ENCODE measurements around the gene DZIP1. TPM values are rescaled to one million over a fixed set of nuclear protein-coding genes. Genes with fewer than 3 reads are reported as not detected.

DZIP1 gene
- total and polyA plus RNA-seq, 10 donors, result 2.9 to 8.5 (median 5.2) TPM

DNA sequence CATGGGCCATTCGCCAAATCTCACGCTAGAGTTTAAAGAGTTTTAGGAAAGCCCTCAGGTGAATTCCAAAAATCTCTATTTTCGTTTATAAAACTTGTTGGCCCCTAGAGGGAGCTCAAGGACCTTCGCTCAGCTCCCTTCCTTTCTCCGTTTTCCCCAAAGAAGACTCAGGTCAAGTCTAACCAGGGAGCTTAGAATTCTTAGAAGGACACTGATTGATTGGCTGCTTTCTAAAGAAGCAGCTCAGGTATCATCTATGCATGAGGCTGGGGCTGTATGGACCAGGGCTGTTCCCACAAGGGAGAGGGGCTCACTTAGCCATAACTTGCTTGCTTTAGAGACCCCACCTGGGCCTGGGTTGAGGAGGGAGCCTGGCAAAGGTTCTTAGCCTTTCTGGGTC is 20.5 kb downstream of the DZIP1 start:
- Histone ChIP-seq H3K4me1 (no peaks in the 10 kb centered on the region), H3K36me3 (no peaks in the 10 kb centered on the region), H3K27ac (no peak overlapping the region), H3K27me3 (replicated peaks in 1 of 7) (peaks cover 0 to 7% (median 0%) of the 10 kb centered on the region in 7 donors), H3K4me3 (no peak overlapping the region), H3K9me3 (no peaks in the 10 kb centered on the region)
- TF ChIP-seq, protein P1, sequence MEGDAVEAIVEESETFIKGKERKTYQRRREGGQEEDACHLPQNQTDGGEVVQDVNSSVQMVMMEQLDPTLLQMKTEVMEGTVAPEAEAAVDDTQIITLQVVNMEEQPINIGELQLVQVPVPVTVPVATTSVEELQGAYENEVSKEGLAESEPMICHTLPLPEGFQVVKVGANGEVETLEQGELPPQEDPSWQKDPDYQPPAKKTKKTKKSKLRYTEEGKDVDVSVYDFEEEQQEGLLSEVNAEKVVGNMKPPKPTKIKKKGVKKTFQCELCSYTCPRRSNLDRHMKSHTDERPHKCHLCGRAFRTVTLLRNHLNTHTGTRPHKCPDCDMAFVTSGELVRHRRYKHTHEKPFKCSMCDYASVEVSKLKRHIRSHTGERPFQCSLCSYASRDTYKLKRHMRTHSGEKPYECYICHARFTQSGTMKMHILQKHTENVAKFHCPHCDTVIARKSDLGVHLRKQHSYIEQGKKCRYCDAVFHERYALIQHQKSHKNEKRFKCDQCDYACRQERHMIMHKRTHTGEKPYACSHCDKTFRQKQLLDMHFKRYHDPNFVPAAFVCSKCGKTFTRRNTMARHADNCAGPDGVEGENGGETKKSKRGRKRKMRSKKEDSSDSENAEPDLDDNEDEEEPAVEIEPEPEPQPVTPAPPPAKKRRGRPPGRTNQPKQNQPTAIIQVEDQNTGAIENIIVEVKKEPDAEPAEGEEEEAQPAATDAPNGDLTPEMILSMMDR (IDR thresholded peaks at IDR 0.05 in 8 of 11, conservative IDR thresholded peaks at IDR 0.05 in 3 of 11), result peak in 8 of 11 experiments; percentile 21 to 63 (median 48)
- no peak for TF ChIP-seq POLR2AphosphoS5 (IDR thresholded peaks at IDR 0.05)
- TF ChIP-seq POLR2A (IDR thresholded peaks at IDR 0.05), result no peak
- intact Hi-C loops (cut with DNase I; ENCODE audit: low total_unique reads), result loop anchor here (2.0 kb wide), 1 partner anchor 209 kb away; no protein-coding TSS in a partner anchor
- DNase-seq, result no peak
- WGBS, 5 donors, result 17 to 27% (median 19%) methylated on average over 5 of the region's 5 CpGs

GRCh38 chr13:95623141-95623540 is 21.4 kb downstream of the DZIP1 start:
- intact Hi-C loops (cut with DNase I; ENCODE audit: low total_unique reads), result no loop called here
- no peak overlapping the region for H3K4me3 ChIP-seq
- peaks cover 0 to 7% (median 0%) of the 10 kb centered on the region in 7 donors for H3K27me3 ChIP-seq (replicated peaks in 1 of 7)
- WGBS, 5 donors, result 38 to 47% (median 43%) methylated on average over 5 of the region's 5 CpGs
- no peaks in the 10 kb centered on the region for H3K36me3 ChIP-seq
- H3K27ac ChIP-seq, result no peak overlapping the region
- no peak for TF ChIP-seq POLR2A (IDR thresholded peaks at IDR 0.05)
- TF ChIP-seq, protein P1 (IDR thresholded peaks at IDR 0.05 in 8 of 11, conservative IDR thresholded peaks at IDR 0.05 in 3 of 11), result no peak
- TF ChIP-seq POLR2AphosphoS5 (IDR thresholded peaks at IDR 0.05), result no peak
- no peaks in the 10 kb centered on the region for H3K9me3 ChIP-seq
- H3K4me1 ChIP-seq, result no peaks in the 10 kb centered on the region
- no peak for DNase-seq

DNA sequence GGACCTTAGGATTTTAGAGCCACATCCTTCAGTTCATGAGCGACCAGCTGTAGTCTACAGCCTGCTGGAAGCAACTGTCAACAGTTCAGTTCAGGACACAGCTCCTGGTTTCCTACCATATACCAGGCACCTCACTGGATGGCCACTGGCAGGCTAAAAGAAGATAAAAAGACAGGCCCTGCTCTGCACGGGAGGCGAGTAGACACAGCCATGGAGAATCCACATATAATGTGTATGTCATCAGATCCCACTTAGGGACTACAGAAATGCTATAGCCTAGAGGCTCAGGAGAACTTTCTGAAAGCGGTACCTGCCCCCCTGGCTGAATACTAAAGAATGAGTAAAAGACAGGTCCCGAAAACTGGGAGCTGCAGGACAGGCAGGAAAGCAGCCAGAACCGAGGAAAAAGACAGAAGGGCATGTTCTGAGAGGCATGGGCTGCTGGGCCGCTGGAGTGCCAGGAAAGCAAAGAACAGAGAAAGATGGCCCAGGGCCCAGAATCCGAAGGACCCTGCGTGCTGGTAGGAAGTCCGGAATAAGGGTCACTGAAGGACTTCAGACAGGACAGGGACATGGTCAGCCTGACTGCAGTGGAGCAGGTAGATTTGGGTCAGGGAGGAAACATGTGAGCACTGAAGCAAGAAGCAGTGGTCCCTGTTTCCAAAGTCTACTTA is 23.5 kb downstream of the DZIP1 start:
- intact Hi-C loops (cut with DNase I; ENCODE audit: low total_unique reads), result no loop called here
- no peak for DNase-seq
- WGBS, 5 donors, result 71 to 84% (median 79%) methylated on average over 10 of the region's 10 CpGs
- no peaks in the 10 kb centered on the region for H3K4me1 ChIP-seq
- H3K9me3 ChIP-seq, result no peaks in the 10 kb centered on the region
- TF ChIP-seq POLR2A (IDR thresholded peaks at IDR 0.05), result no peak
- no peak overlapping the region for H3K4me3 ChIP-seq
- H3K36me3 ChIP-seq, result no peaks in the 10 kb centered on the region
- peaks cover 0 to 7% (median 0%) of the 10 kb centered on the region in 7 donors for H3K27me3 ChIP-seq (replicated peaks in 1 of 7)
- H3K27ac ChIP-seq, result no peak overlapping the region

DNA sequence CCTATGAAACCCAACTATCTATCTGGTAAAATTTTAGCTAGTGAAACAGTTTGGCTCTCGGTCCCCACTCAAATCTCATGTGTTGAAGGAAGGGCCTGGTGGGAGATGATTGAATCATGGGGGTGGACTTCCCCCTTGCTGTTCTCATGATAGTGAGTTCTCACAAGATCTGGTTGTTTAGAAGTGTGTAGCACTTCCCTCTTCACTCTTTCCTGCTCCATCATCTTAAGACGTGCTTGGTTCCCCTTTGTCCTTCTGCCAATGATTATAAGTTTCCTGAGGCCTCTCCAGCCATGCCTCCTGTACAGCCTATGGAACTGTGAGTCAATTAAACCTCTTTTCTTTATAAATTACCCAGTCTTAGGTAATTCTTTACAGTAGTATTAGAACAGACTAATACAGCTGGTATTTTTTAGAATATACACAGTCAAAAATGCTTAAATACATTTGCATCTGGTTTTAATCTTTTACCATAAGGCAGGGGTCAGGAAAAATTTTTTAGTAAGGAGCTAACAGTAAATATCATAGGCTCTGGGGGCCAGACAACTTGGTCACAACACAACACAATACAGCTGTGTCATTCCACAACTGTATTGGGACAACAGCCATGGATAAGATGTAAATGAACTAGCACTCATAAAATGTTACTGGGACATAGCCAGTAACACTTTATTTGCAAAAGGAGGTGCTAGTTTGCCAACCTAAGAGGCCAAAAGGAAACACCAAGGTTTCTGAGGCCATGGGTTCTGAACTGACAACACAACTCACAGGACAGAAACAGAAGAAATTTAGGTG is 24.3 kb downstream of the DZIP1 start:
- Histone ChIP-seq H3K36me3 (no peaks in the 10 kb centered on the region), H3K9me3 (no peaks in the 10 kb centered on the region), H3K27ac (no peak overlapping the region), H3K4me1 (no peaks in the 10 kb centered on the region), H3K27me3 (replicated peaks in 1 of 7) (peaks cover 0 to 7% (median 0%) of the 10 kb centered on the region in 7 donors), H3K4me3 (no peak overlapping the region)
- no peak for DNase-seq
- TF ChIP-seq POLR2AphosphoS5 (IDR thresholded peaks at IDR 0.05) (no peak), POLR2A (IDR thresholded peaks at IDR 0.05) (no peak)
- TF ChIP-seq, protein P1 (IDR thresholded peaks at IDR 0.05 in 8 of 11, conservative IDR thresholded peaks at IDR 0.05 in 3 of 11), result no peak
- 48 to 59% (median 58%) methylated on average over 2 of the region's 2 CpGs for WGBS, 5 donors
- intact Hi-C loops (cut with DNase I; ENCODE audit: low total_unique reads), result no loop called here
